Activated T-helper 9 cell treated with anti-CD3 and anti-CD28 coated beads, Interleukin-2, amount 50 U/mL, for 16 hours (primary cell): ENCODE results near the gene ITSN1.

ENCODE experiments used
- DNase-seq: peaks from one replicate; pipeline ENCODE4 v3.0.0-alpha.2; 2020; ENCODE audit warnings: low read depth

ITSN1 gene

GRCh38 chr21:33815143-33815707 lies 172.9 kb downstream of the ITSN1 start:
- DNase-seq = no peak

GRCh38 chr21:33816174-33816573 lies 173.9 kb downstream of the ITSN1 start:
- DNase-seq = no peak

GRCh38 chr21:33817138-33817537 lies 174.8 kb downstream of the ITSN1 start:
- DNase-seq = no peak

GRCh38 chr21:33817663-33818451 lies 175.6 kb downstream of the ITSN1 start:
- DNase-seq = no peak

GRCh38 chr21:33820230-33820770 lies 178.0 kb downstream of the ITSN1 start:
- DNase-seq = no peak

GRCh38 chr21:33820798-33821197 lies 178.5 kb downstream of the ITSN1 start:
- no peak for DNase-seq

GRCh38 chr21:33821503-33822322 lies 179.4 kb downstream of the ITSN1 start:
- DNase-seq = no peak

GRCh38 chr21:33824156-33824941 lies 182.0 kb downstream of the ITSN1 start:
- DNase-seq = no peak

- no peak for DNase-seq
Observed at GRCh38 chr21:33825419-33825818, 183.1 kb downstream of the ITSN1 start.

- DNase-seq = no peak
Observed at GRCh38 chr21:33825915-33826314, 183.6 kb downstream of the ITSN1 start.

GRCh38 chr21:33828083-33828482 lies 185.8 kb downstream of the ITSN1 start:
- no peak for DNase-seq

GRCh38 chr21:33828577-33828976 lies 186.3 kb downstream of the ITSN1 start:
- DNase-seq = no peak

- DNase-seq = no peak
Observed at GRCh38 chr21:33829844-33830243, 187.5 kb downstream of the ITSN1 start.

GRCh38 chr21:33831962-33832659 lies 189.8 kb downstream of the ITSN1 start:
- no peak for DNase-seq

- DNase-seq = no peak
Observed at GRCh38 chr21:33834801-33835500, 192.7 kb downstream of the ITSN1 start.

GRCh38 chr21:33835920-33836319 lies 193.6 kb downstream of the ITSN1 start:
- DNase-seq = no peak

GRCh38 chr21:33836408-33836807 lies 194.1 kb downstream of the ITSN1 start:
- no peak for DNase-seq

GRCh38 chr21:33839167-33839716 lies 196.9 kb downstream of the ITSN1 start:
- no peak for DNase-seq

GRCh38 chr21:33839806-33840205 lies 197.5 kb downstream of the ITSN1 start:
- no peak for DNase-seq

- DNase-seq = no peak
Observed at GRCh38 chr21:33840771-33841170, 198.5 kb downstream of the ITSN1 start.
